OCI-LY1 (cell line): Measurements from ENCODE around the gene OGA.

Experiments
- H2AFZ ChIP-seq: fragments of 200-600 bp; sonication (generic), shearing (Covaris generic); 2 replicates; pipeline ENCODE4 v1.6.0; 2014; ENCODE audit warnings: antibody characterized with exemption, mild to moderate bottlenecking, low read length
- H3F3A ChIP-seq: fragments of 200-600 bp; sonication (generic), shearing (Covaris generic); 2 replicates; pipeline ENCODE4 v1.6.0; 2014; ENCODE audit warnings: mild to moderate bottlenecking, antibody characterized with exemption, low read length, moderate library complexity; ENCODE audit not compliant: insufficient read depth
- H3K27ac ChIP-seq: fragments of 200-600 bp; sonication (generic); 2 replicates; pipeline ENCODE4 v1.5.1; 2014; ENCODE audit warnings: low read length, mixed run types, mild to moderate bottlenecking, low read depth; ENCODE audit not compliant: poor library complexity, severe bottlenecking
- H3K27me3 ChIP-seq: fragments of 200-600 bp; sonication (generic); 2 replicates; pipeline ENCODE4 v1.6.0; 2014; ENCODE audit warnings: antibody characterized with exemption, mild to moderate bottlenecking, low read length, moderate library complexity; ENCODE audit not compliant: insufficient read depth
- H3K36me3 ChIP-seq: fragments of 200-600 bp; sonication (generic); 2 replicates; pipeline ENCODE4 v1.6.1; 2014; ENCODE audit warnings: mild to moderate bottlenecking, antibody characterized with exemption, low read length, moderate library complexity, mixed read lengths; ENCODE audit not compliant: insufficient read depth
- H3K4me1 ChIP-seq: fragments of 200-600 bp; sonication (generic); 2 replicates; pipeline ENCODE4 v1.5.1; 2014; ENCODE audit warnings: mild to moderate bottlenecking, low read length, moderate library complexity; ENCODE audit not compliant: insufficient read depth, severe bottlenecking
- H3K4me2 ChIP-seq: fragments of 200-600 bp; sonication (generic), shearing (Covaris generic); 2 replicates; pipeline ENCODE4 v1.6.1; 2014; ENCODE audit warnings: low read length
- H3K4me3 ChIP-seq: fragments of 200-600 bp; sonication (generic); 2 replicates; pipeline ENCODE4 v1.5.1; 2014; ENCODE audit warnings: low read length, low read depth, mild to moderate bottlenecking, mixed read lengths; ENCODE audit not compliant: poor library complexity, severe bottlenecking
- H3K79me2 ChIP-seq: fragments of 200-600 bp; shearing (Covaris generic); 2 replicates; pipeline ENCODE4 v1.6.1; 2016; ENCODE audit warnings: mixed run types, low read length, mixed read lengths; ENCODE audit not compliant: insufficient read depth
- H3K9ac ChIP-seq: fragments of 200-600 bp; sonication (generic), shearing (Covaris generic); 2 replicates; pipeline ENCODE4 v1.6.1; 2014; ENCODE audit warnings: mild to moderate bottlenecking, low read length, mixed read lengths
- H3K9me2 ChIP-seq: fragments of 200-600 bp; sonication (generic), shearing (Covaris generic); 2 replicates; pipeline ENCODE4 v1.6.1; 2014; ENCODE audit warnings: low read depth, mild to moderate bottlenecking, low read length, mixed read lengths
- H3K9me3 ChIP-seq: fragments of 200-600 bp; shearing (Covaris generic); 2 replicates; pipeline ENCODE4 v1.6.1; 2014; ENCODE audit warnings: low read length, mixed read lengths
- H4K20me1 ChIP-seq: fragments of 200-600 bp; sonication (generic), shearing (Covaris generic); 2 replicates; pipeline ENCODE4 v1.6.0; 2016; ENCODE audit warnings: mild to moderate bottlenecking, low read length; ENCODE audit not compliant: insufficient read depth
- CTCF ChIP-seq: fragments of 200-600 bp; sonication (generic), shearing (Covaris generic); IDR thresholded peaks from 2 replicates; pipeline ENCODE4 v1.5.1; 2017; ENCODE audit warnings: mild to moderate bottlenecking, antibody characterized with exemption, low read length, moderate library complexity, mixed read lengths
- EZH2 ChIP-seq: fragments of 200-600 bp; sonication (generic), shearing (Covaris generic); IDR thresholded peaks from 2 replicates; pipeline ENCODE4 v1.8.0; 2017; ENCODE audit warnings: borderline replicate concordance, mixed run types, mild to moderate bottlenecking, antibody characterized with exemption, low read length, moderate library complexity, mixed read lengths

Gene OGA

GRCh38 chr10:101840741-101841453 is 22.7 kb upstream of the OGA start:
- H3K9ac ChIP-seq: no peak overlapping the region
- no peaks in the 10 kb centered on the region for H3F3A ChIP-seq
- no peaks in the 10 kb centered on the region for H3K9me3 ChIP-seq
- H3K79me2 ChIP-seq: no peaks in the 10 kb centered on the region
- no peaks in the 10 kb centered on the region for H4K20me1 ChIP-seq
- no peaks in the 10 kb centered on the region for H3K9me2 ChIP-seq
- no peak overlapping the region for H3K27ac ChIP-seq
- no peaks in the 10 kb centered on the region for H3K27me3 ChIP-seq
- H3K4me2 ChIP-seq: peak overlapping the region; percentile 75
- TF ChIP-seq EZH2 (no peak), CTCF (peak; percentile 75)
- no peak overlapping the region for H2AFZ ChIP-seq
- no peaks in the 10 kb centered on the region for H3K36me3 ChIP-seq
- H3K4me3 ChIP-seq: peak overlapping the region; percentile 54
- H3K4me1 ChIP-seq: peaks cover 25% of the 10 kb centered on the region

- H3K4me2 ChIP-seq: peak overlapping the region; percentile 75
- no peak overlapping the region for H3K27ac ChIP-seq
- no peaks in the 10 kb centered on the region for H3K9me3 ChIP-seq
- no peaks in the 10 kb centered on the region for H3K9me2 ChIP-seq
- H4K20me1 ChIP-seq: no peaks in the 10 kb centered on the region
- H3K27me3 ChIP-seq: no peaks in the 10 kb centered on the region
- no peaks in the 10 kb centered on the region for H3F3A ChIP-seq
- TF ChIP-seq CTCF (no peak), EZH2 (no peak)
- peak overlapping the region; percentile 31; the same call in 1 of the 2 replicates for H3K9ac ChIP-seq
- no peaks in the 10 kb centered on the region for H3K79me2 ChIP-seq
- H3K4me3 ChIP-seq: peak overlapping the region; percentile 54
- H2AFZ ChIP-seq: no peak overlapping the region
- H3K36me3 ChIP-seq: no peaks in the 10 kb centered on the region
- peaks cover 25% of the 10 kb centered on the region for H3K4me1 ChIP-seq
Measured at GRCh38 chr10:101840102-101840684, 21.9 kb upstream of the OGA start.

- H3K9me3 ChIP-seq: no peaks in the 10 kb centered on the region
- TF ChIP-seq EZH2 (no peak), CTCF (no peak)
- peak overlapping the region; percentile 75 for H3K4me2 ChIP-seq
- H3F3A ChIP-seq: no peaks in the 10 kb centered on the region
- H3K79me2 ChIP-seq: no peaks in the 10 kb centered on the region
- no peaks in the 10 kb centered on the region for H3K27me3 ChIP-seq
- no peak overlapping the region for H2AFZ ChIP-seq
- peak overlapping the region; percentile 54 for H3K4me3 ChIP-seq
- H4K20me1 ChIP-seq: no peaks in the 10 kb centered on the region
- H3K4me1 ChIP-seq: peaks cover 25% of the 10 kb centered on the region
- no peaks in the 10 kb centered on the region for H3K9me2 ChIP-seq
- H3K36me3 ChIP-seq: no peaks in the 10 kb centered on the region
- H3K27ac ChIP-seq: no peak overlapping the region
- H3K9ac ChIP-seq: peak overlapping the region; percentile 31; the same call in 1 of the 2 replicates
Measured at GRCh38 chr10:101839416-101840063, 21.3 kb upstream of the OGA start.
